ENCODE data around the gene FBXO5. TPM values are rescaled to one million over a fixed set of nuclear protein-coding genes. Genes with fewer than 3 reads are reported as not detected.

Gene FBXO5
- total RNA-seq, 1 donor from 2014 or later, result 13.3 TPM

DNA sequence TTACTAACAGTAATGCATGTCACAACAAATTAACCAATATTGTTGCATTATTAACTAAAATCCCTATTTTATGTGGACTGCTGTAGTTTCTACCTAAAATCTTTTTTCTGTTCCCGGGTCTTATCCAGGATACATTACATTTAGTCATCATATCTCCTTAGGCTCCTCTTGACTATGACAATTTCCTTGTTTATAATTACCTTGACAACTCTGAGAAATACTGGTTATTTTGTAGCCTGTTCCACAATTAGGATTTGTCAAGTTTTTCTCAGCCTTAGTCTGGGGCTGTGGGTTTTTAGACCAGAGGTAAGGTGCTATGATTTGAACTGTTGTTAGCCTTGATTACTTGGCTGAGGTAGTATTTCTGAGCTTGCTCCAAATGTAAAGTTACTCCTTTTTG is 3.7 kb downstream of the FBXO5 start:
- POLR2A ChIA-PET, result no interaction called here
- peaks cover 40% of the 10 kb centered on the region for H3K36me3 Mint-ChIP-seq (ENCODE audit: low read depth)
- DNase-seq (no peak), ATAC-seq (ENCODE audit: low read depth) (no peak)
- intact Hi-C loops (cut with micrococcal nuclease), result no loop called here
- no peak overlapping the region for H3K4me3 Mint-ChIP-seq
- TF ChIP-seq, protein P1, sequence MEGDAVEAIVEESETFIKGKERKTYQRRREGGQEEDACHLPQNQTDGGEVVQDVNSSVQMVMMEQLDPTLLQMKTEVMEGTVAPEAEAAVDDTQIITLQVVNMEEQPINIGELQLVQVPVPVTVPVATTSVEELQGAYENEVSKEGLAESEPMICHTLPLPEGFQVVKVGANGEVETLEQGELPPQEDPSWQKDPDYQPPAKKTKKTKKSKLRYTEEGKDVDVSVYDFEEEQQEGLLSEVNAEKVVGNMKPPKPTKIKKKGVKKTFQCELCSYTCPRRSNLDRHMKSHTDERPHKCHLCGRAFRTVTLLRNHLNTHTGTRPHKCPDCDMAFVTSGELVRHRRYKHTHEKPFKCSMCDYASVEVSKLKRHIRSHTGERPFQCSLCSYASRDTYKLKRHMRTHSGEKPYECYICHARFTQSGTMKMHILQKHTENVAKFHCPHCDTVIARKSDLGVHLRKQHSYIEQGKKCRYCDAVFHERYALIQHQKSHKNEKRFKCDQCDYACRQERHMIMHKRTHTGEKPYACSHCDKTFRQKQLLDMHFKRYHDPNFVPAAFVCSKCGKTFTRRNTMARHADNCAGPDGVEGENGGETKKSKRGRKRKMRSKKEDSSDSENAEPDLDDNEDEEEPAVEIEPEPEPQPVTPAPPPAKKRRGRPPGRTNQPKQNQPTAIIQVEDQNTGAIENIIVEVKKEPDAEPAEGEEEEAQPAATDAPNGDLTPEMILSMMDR (IDR thresholded peaks at IDR 0.05), result no peak
- H3K9me3 Mint-ChIP-seq, result no peaks in the 10 kb centered on the region
- no peak overlapping the region for H3K27ac Mint-ChIP-seq
- peaks cover 41% of the 10 kb centered on the region for H3K4me1 Mint-ChIP-seq
- CTCF ChIA-PET, result no interaction called here
- H3K27me3 Mint-ChIP-seq, result no peaks in the 10 kb centered on the region

DNA sequence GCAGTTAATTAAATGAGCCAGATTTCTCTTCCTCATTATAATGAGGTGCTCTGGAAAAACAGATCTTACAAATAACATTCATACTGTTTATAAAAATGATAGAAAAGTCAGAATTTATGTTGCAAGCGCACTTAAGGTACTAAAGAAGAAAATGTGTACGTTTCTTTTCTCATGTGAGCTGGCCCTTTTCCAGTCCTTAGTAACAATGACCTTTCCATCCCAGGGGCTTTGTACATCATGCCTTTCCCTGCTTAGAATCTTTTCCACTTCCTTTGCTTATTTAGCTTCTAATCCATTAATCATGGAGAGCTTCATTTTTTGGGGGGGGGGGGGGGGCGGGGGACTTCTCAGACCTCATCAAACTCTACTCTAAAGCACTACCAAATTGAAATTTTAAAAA is 4.8 kb downstream of the FBXO5 start:
- H3K9me3 Mint-ChIP-seq, result no peaks in the 10 kb centered on the region
- no peak overlapping the region for H3K27ac Mint-ChIP-seq
- TF ChIP-seq, protein P1 (IDR thresholded peaks at IDR 0.05), result no peak
- H3K36me3 Mint-ChIP-seq (ENCODE audit: low read depth), result peaks cover 40% of the 10 kb centered on the region
- no peak for DNase-seq
- no peaks in the 10 kb centered on the region for H3K27me3 Mint-ChIP-seq
- H3K4me3 Mint-ChIP-seq, result no peak overlapping the region
- intact Hi-C loops (cut with micrococcal nuclease), result no loop called here
- ChIA-PET POLR2A (no interaction called here), CTCF (no interaction called here)
- no peak for ATAC-seq (ENCODE audit: low read depth)
- H3K4me1 Mint-ChIP-seq, result peaks cover 37% of the 10 kb centered on the region

DNA sequence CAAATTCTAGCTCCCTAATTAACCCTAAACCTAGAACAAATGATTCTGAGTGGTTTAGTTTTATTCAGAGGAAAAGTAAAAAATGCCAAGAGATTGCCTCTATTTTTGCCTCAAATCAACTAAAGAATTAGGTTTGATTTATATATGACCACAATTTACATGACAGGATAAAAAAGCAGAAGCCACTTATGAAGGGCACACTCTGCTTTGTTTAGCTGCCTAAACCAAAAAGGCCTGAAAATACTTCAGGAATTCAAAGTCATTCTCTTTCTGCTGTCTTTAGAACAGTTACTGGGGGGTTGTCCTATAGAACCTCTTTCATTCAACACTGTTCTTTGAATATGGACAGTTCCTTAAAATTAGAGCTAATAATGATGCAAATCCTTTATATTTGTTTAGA is 5.3 kb downstream of the FBXO5 start:
- DNase-seq (no peak), ATAC-seq (ENCODE audit: low read depth) (no peak)
- H3K4me3 Mint-ChIP-seq, result no peak overlapping the region
- ChIA-PET CTCF (no interaction called here), POLR2A (no interaction called here)
- H3K27me3 Mint-ChIP-seq, result no peaks in the 10 kb centered on the region
- H3K4me1 Mint-ChIP-seq, result peaks cover 37% of the 10 kb centered on the region
- H3K9me3 Mint-ChIP-seq, result no peaks in the 10 kb centered on the region
- intact Hi-C loops (cut with micrococcal nuclease), result no loop called here
- TF ChIP-seq, protein P1 (IDR thresholded peaks at IDR 0.05), result no peak
- no peak overlapping the region for H3K27ac Mint-ChIP-seq
- H3K36me3 Mint-ChIP-seq (ENCODE audit: low read depth), result peaks cover 45% of the 10 kb centered on the region

DNA sequence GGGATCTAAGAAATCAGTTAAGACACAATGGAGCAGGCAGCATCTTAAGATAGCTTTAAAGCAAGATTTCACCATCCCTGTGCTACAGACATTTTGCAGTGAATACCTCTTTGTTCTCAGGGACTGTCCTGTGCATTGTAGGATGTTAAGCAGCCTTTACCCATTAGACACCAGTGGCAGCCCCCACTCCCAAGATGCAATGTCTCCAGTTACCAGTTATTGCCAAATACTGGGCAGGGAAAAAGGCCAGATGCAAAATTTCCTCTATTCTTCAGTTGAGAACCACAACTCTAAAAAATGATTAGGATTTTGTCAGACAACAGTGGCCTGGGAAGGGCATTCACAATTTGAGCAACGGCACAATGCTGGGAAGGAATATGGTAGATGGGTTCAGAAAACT is 6.1 kb downstream of the FBXO5 start:
- no peak overlapping the region for H3K4me3 Mint-ChIP-seq
- no peaks in the 10 kb centered on the region for H3K9me3 Mint-ChIP-seq
- DNase-seq (no peak), ATAC-seq (ENCODE audit: low read depth) (no peak)
- peaks cover 33% of the 10 kb centered on the region for H3K4me1 Mint-ChIP-seq
- POLR2A ChIA-PET, result no interaction called here
- no peaks in the 10 kb centered on the region for H3K27me3 Mint-ChIP-seq
- CTCF ChIA-PET, result no interaction called here
- TF ChIP-seq, protein P1 (IDR thresholded peaks at IDR 0.05), result no peak
- H3K36me3 Mint-ChIP-seq (ENCODE audit: low read depth), result peaks cover 52% of the 10 kb centered on the region
- intact Hi-C loops (cut with micrococcal nuclease), result no loop called here
- H3K27ac Mint-ChIP-seq, result no peak overlapping the region

DNA sequence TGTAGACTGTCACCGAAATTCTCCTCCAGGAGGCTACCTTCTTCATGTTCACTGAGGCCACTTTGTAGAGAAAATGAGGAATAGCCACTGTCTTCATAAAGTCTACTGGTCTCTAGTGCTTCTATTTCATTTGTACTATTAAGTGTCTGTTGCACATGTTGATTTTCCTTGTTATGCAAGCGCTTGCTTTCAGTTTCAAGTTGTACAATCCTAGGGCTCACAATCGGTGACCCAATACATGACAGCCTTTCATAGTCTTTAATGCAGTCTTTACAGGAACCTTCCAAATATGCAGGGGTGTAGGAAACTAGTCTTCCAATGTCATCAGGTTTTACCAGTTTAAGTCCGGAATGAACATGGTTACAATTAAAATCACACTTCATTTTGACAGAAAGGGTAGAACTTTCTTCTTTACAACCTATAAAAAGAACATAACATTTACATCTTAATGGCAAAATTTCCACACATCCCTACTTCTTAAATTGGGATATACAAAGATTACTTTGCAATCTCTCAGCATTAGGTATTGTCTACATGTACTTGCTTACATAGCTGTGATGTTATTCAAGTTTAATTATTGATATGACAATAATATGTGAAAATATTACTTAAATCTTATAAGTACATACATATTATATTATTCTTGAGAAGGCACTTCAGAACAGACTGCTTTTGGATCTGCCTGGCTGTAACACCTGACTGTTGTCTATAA is 7.5 kb downstream of the FBXO5 start:
- peaks cover 22% of the 10 kb centered on the region for H3K4me1 Mint-ChIP-seq
- CTCF ChIA-PET, result no interaction called here
- DNase-seq (no peak), ATAC-seq (ENCODE audit: low read depth) (peak; percentile 34)
- no peaks in the 10 kb centered on the region for H3K9me3 Mint-ChIP-seq
- peak overlapping the region; percentile 8 for H3K4me3 Mint-ChIP-seq
- no peak overlapping the region for H3K27ac Mint-ChIP-seq
- TF ChIP-seq, protein P1 (IDR thresholded peaks at IDR 0.05), result no peak
- intact Hi-C loops (cut with micrococcal nuclease), result no loop called here
- H3K27me3 Mint-ChIP-seq, result no peaks in the 10 kb centered on the region
- POLR2A ChIA-PET, result no interaction called here
- H3K36me3 Mint-ChIP-seq (ENCODE audit: low read depth), result peaks cover 57% of the 10 kb centered on the region
